Natural killer cell treated with Interleukin-12 subunit alpha and Interleukin-12 subunit beta and Interleukin-15 and Interleukin-18, amount 100 ng/mL, for 72 hours (primary cell): ENCODE measurements around the gene PLS1. TPM values are rescaled to one million over a fixed set of nuclear protein-coding genes. Genes with fewer than 3 reads are reported as not detected.
A peak's percentile ranks its signal among the peaks of the same experiment; 100 is the strongest.
"Not testable (repeated sequence)": the region's sequence is repeated elsewhere in the genome, so short reads cannot be mapped to it uniquely, and the experiment has no call there.

Experiments used
- ATAC-seq, 2 donors: fragments of 150-1000 bp; cut with Tn5 transposase in 1 of 2; sonication (Bioruptor Pico), chemical (Tn5 transposase) in 1 of 2; 2 replicates each; pipeline ENCODE4 v1.10.0; 2021
- DNase-seq: peaks from one replicate; pipeline ENCODE4 v3.0.0; 2022; ENCODE audit warnings: low spot score
- H3K27ac Mint-ChIP-seq, 2 donors: 1 replicate in 1 of 2; 2 replicates in 1 of 2; pipeline ENCODE4 v1.8.0; 2022; ENCODE audit warnings: mixed read lengths in 2 of 2, mild to moderate bottlenecking in 1 of 2, moderate library complexity in 1 of 2
- H3K27me3 Mint-ChIP-seq, 2 donors: 1 replicate in 1 of 2; 2 replicates in 1 of 2; pipeline ENCODE4 v1.8.0; 2022; ENCODE audit warnings: mixed read lengths in 2 of 2
- H3K36me3 Mint-ChIP-seq: one replicate; pipeline ENCODE4 v1.8.0; 2022; ENCODE audit warnings: mixed read lengths
- H3K4me1 Mint-ChIP-seq, 2 donors: 1 replicate in 1 of 2; 2 replicates in 1 of 2; pipeline ENCODE4 v1.8.0; 2022; ENCODE audit warnings: low read depth in 2 of 2, mixed read lengths in 2 of 2, mild to moderate bottlenecking in 1 of 2
- H3K4me3 Mint-ChIP-seq: one replicate; pipeline ENCODE4 v1.8.0; 2022; ENCODE audit warnings: mixed read lengths
- H3K9me3 Mint-ChIP-seq: 2 replicates; pipeline ENCODE4 v1.8.0; 2022; ENCODE audit warnings: mixed read lengths
- total RNA-seq, 2 donors: library from RNA; stranded (reverse); gene quantifications; one replicate each; pipeline ENCODE4 v1.2.3, GENCODE V29; 2022

The PLS1 gene, protein sequence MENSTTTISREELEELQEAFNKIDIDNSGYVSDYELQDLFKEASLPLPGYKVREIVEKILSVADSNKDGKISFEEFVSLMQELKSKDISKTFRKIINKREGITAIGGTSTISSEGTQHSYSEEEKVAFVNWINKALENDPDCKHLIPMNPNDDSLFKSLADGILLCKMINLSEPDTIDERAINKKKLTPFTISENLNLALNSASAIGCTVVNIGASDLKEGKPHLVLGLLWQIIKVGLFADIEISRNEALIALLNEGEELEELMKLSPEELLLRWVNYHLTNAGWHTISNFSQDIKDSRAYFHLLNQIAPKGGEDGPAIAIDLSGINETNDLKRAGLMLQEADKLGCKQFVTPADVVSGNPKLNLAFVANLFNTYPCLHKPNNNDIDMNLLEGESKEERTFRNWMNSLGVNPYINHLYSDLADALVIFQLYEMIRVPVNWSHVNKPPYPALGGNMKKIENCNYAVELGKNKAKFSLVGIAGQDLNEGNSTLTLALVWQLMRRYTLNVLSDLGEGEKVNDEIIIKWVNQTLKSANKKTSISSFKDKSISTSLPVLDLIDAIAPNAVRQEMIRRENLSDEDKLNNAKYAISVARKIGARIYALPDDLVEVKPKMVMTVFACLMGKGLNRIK
- 1 to 10 TPM; 4.0 to 5.5 TPM for total RNA-seq

DNA sequence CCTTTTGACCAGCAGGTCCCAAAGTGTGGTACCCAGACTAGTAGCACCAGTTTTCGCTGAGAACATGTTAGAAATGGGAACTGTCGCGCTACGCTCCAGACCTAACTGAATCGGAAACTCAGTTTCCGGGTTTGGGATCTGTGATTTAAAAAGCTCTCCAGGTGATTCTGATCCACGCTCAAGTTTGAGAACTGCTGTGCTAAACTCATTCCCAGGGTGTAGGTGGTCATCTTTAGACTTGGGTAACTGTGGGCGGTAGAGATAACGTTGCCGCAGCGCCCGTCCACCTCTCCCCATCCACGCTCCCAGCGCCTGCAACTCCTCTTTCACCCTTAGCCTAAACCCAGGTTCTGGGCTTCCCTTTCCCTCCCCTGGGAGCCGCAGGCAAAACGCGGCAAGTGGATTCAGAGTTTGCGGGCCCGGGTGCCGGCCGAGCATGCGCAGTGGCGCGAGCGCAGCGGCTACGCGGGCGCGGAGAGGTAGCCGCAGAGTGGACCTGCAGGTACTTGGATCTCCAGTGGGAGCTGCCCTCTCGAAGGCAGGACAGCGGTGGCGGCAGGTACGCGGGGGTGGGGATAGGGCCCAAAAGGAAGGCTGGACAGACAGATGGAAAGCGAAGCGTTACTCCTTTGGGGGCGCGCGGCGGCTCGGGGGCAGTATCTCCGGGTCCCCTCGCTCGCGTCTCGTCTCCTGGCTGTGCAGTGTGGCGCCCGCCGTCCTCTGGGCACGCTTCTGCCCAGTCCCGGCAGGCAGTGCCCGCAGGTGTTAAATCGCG is at the start of gene PLS1:
PLS1 (plus strand) TSS at position 443 of the 775 bp plus-strand sequence. CDS start 67,845 bp downstream, outside the sequence.
- Mint-ChIP-seq H3K27ac (peak within 1 kb of the TSS; percentile 69 to 90), H3K36me3 (no peaks in the 10 kb centered on the region), H3K9me3 (no peaks in the 10 kb centered on the region), H3K4me1 (peaks cover 10 to 20% of the 10 kb centered on the region in 2 donors), H3K27me3 (peaks cover 0 to 2% of the 10 kb centered on the region in 2 donors), H3K4me3 (peak within 1 kb of the TSS; percentile 99)
- DNase-seq (peak; percentile 89), ATAC-seq (peak; percentile 93 to 95)

DNA sequence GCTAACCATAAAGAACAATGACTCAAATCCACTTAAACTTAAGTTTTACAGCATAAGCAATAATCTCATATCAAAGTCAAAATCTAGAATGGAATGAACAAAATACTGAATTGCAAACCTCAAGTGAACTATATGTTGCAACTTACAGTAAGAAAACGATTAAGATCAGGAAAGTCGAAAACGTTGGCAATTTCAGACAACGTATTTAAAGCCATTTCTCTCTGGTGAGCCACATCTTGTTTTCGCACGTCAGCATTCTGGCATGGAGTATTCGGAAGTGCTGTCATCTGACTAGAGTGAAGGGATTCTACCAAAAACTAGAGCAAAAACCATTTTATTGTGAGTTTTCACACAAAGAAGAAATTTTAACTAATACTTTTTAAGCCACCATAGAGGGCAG is 46.2 kb upstream of the PLS1 start:
- DNase-seq = no peak
- no peak for ATAC-seq
- Mint-ChIP-seq H3K27me3 (no peaks in the 10 kb centered on the region), H3K27ac (no peak overlapping the region), H3K36me3 (peaks cover 34% of the 10 kb centered on the region), H3K9me3 (no peaks in the 10 kb centered on the region), H3K4me3 (no peak overlapping the region), H3K4me1 (peaks cover 0 to 4% of the 10 kb centered on the region in 2 donors)

DNA sequence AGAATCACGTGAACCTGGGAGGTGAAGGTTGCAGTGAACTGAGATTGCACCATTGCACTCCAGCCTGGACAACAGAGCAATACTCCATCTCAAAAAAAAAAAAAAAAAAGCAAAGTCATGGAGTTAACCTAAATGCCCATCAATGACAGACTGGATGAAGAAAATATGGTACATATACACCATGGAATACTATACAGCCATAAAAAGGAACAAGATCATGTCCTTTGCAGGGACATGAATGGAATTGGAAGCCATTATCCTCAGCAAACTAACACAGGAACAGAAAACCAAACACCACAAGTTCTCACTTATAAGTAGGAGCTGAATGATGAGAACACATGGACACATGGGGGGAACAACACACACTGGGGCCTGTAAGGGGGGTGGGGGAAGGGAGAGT is 43.6 kb upstream of the PLS1 start:
- not testable (repeated sequence) for H3K9me3 Mint-ChIP-seq, H3K4me3 Mint-ChIP-seq, ATAC-seq, H3K27ac Mint-ChIP-seq, H3K4me1 Mint-ChIP-seq, DNase-seq, H3K27me3 Mint-ChIP-seq
- peaks cover 38% of the 10 kb centered on the region for H3K36me3 Mint-ChIP-seq

DNA sequence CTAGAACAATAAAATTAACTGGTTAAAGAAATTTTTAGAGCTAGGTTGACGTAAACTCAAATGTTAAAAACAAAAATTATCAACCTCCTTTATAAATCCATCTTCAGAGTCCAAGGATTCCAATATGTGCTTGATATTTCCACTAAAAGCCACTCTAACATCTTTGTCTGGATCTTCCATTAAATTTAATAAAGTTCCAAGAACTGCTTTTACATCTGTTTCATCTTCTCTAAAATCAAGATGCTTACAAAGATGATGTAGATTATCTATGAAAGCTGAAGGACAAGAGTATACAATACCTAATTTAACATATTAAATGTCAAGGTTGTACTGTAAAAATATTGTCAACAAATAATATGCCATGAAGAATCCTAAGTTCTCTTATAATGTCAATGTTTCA is 42.5 kb upstream of the PLS1 start:
- H3K4me1 Mint-ChIP-seq = peaks cover 0 to 4% of the 10 kb centered on the region in 2 donors
- H3K36me3 Mint-ChIP-seq = peaks cover 38% of the 10 kb centered on the region
- DNase-seq = no peak
- no peaks in the 10 kb centered on the region for H3K9me3 Mint-ChIP-seq
- H3K27ac Mint-ChIP-seq = no peak overlapping the region
- H3K27me3 Mint-ChIP-seq = no peaks in the 10 kb centered on the region
- no peak overlapping the region for H3K4me3 Mint-ChIP-seq
- ATAC-seq = no peak

DNA sequence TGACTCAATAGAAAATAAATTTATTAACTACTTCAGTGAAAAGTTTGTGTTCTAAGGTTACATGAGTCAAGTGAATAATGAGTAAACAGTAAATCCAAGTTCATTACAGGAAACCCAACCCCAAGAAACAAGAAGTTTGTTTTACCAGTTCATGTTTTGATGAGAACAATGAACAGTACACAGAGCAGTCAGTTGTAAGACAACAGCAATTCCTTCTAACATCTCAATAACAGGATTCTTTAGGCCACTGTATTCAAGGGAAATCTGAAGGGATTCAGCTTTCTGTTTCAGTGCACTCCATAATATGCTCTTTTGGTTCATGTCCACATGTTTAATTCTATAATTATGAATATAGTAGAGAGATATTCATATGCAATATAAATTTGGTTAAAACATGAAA is 36.1 kb upstream of the PLS1 start:
- H3K27me3 Mint-ChIP-seq = no peaks in the 10 kb centered on the region
- H3K27ac Mint-ChIP-seq = no peak overlapping the region
- peaks cover 24% of the 10 kb centered on the region for H3K36me3 Mint-ChIP-seq
- no peak for DNase-seq
- no peak overlapping the region for H3K4me3 Mint-ChIP-seq
- H3K9me3 Mint-ChIP-seq = no peaks in the 10 kb centered on the region
- ATAC-seq = no peak
- H3K4me1 Mint-ChIP-seq = peaks cover 4 to 6% of the 10 kb centered on the region in 2 donors

DNA sequence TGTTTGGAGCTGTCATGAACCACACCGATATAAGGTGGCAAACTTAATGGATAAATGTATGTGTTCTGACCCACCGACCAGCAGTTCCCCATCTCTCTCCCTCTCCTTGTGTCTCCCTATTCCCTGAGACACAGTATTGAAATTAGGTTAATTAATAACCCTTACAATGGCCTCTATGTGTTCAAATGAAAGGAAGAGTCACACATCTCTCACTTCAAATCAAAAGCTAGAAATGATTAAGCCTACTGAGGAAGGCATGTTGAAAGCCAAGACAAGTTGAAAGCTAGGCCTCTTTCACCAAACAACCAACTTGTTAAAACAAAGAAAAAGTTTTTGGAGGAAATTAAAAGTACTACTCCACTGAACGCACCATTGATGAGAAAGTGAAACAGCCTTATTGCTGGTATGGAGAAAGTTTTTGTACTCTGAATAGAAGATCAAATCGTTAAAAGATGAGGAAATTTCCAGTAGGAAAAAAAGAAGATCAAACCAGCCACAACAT is 32.6 kb upstream of the PLS1 start:
- ATAC-seq = no peak
- H3K27ac Mint-ChIP-seq = peak overlapping the region in 1 of 2 donors; percentile 9

DNA sequence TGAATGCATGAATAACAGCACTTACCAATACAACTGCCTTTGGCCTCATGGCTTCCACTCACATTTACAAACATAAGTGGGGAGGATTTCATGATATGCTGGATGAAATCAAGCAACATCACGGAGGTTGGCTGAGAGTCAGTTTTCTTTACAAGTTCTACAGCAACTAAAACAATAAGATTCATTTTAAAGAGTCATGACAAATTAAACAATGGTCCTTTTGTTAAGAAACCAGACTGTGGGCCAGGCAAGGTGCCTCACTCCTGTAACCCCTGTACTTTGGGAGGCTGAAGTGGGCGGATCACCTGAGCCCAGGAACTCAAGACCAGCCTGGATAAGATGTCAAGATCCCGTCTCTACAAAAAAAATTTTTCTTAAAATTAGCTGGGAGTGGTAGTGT is 30.1 kb upstream of the PLS1 start:
- Mint-ChIP-seq H3K4me1 (peaks cover 6 to 12% of the 10 kb centered on the region in 2 donors), H3K4me3 (no peak overlapping the region), H3K9me3 (no peaks in the 10 kb centered on the region), H3K27me3 (no peaks in the 10 kb centered on the region), H3K27ac (no peak overlapping the region), H3K36me3 (peaks cover 25% of the 10 kb centered on the region)
- DNase-seq = no peak
- no peak for ATAC-seq

More for the DNA sequence above, 32.6 kb upstream of the PLS1 start:
- Mint-ChIP-seq H3K9me3 (no peaks in the 10 kb centered on the region), H3K4me3 (no peak overlapping the region), H3K27me3 (no peaks in the 10 kb centered on the region), H3K36me3 (peaks cover 20% of the 10 kb centered on the region), H3K4me1 (peaks cover 6 to 7% of the 10 kb centered on the region in 2 donors)
- no peak for DNase-seq

DNA sequence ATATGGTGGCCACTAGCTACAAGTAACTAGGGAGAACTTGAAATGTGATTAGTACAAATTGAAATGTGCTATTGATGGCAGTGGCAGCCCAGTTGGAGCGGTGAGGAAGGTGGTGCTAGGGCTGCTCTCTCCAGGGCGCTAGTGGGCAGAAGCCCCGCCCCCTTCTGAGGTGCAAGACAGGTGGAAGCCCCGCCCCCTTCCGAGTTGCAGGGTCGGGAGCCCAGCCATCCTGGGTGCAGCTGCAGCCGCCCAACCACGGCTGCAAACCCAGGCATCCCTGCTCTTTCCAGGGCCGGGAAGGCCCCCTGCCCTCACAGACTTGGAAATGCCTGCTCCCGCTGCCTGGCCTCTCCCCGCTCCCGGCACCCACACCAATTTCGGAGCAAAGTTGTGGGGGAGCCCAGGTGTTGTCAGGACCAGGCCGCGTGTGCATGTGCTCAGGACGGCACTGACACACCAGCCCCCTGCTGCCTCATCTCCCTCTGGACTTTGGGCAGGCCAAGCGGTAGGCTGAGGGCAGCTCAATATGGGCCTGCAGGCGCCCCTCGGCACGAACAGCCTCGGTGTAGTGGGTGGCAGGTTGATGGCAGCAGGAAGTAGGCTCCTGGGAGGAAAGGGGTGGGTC is 27.7 kb upstream of the PLS1 start:
- H3K4me1 Mint-ChIP-seq = peaks cover 4 to 10% of the 10 kb centered on the region in 2 donors
- no peaks in the 10 kb centered on the region for H3K27me3 Mint-ChIP-seq
- ATAC-seq (no peak), DNase-seq (no peak)
- peaks cover 12% of the 10 kb centered on the region for H3K36me3 Mint-ChIP-seq
- H3K9me3 Mint-ChIP-seq = no peaks in the 10 kb centered on the region
- H3K4me3 Mint-ChIP-seq = no peak overlapping the region
- H3K27ac Mint-ChIP-seq = no peak overlapping the region

DNA sequence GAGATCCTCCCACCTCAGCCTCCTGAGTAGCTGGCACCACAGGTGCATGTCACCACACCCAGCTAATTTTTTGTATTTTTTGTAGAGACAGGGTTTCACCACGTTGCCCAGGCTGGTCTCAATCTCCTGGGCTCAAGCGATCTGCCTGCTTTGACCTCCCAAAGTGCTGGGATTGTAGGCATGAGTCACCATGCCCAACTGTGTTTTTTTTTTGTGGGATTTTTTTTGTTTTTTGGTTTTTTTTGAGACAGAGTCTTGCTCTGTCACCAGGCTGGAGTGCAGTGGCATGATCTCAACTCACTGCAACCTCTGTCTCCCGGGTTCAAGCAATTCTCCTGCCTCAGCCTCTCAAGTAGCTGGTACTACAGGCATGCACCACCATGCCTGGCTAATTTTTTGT is 26.8 kb upstream of the PLS1 start:
- H3K27ac Mint-ChIP-seq = peak overlapping the region in 1 of 2 donors; percentile 52
- H3K4me3 Mint-ChIP-seq = not testable (repeated sequence)

DNA sequence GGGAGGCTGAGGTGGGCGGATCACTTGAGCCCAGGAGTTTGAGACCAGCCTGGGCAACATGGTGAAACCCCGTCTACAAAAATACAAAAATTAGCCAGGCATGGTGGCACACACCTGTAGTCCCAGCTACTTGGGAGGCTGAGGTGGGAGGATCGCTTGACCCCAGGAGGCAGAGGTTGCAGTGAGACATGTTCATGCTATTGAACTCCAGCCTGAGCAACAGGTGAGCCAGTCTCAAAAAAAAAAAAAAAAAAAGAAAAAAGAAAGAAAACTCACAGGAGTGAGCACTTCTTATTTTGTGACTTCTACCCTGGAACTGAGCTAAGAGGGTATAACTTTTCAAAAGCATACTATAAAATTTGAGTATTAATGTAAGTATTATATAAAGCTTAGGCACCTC is 22.0 kb upstream of the PLS1 start:
- not testable (repeated sequence) for H3K9me3 Mint-ChIP-seq

More for the DNA sequence above, 26.8 kb upstream of the PLS1 start:
- not testable (repeated sequence) for H3K36me3 Mint-ChIP-seq, H3K4me1 Mint-ChIP-seq, DNase-seq, ATAC-seq, H3K9me3 Mint-ChIP-seq, H3K27me3 Mint-ChIP-seq

DNA sequence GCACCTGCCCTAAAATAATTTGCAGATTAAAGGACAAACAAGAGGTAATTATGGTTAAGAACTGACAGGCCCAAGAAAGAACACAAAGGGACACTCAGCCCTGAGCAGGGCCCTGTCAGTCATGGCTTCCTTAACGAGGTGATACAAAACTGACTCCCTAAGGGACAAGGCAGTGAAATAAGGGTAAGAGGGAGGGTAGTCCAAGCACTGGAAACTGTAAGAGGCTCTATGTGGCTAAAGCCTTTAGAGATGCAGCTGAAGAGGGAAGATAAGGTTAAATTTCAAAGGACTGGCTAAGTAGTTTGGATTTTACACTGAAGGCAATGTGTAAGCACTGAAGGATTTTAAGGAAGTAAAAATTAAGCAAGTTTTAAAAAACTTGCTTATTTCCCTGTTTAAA is 21.5 kb upstream of the PLS1 start:
- ATAC-seq = no peak
- no peaks in the 10 kb centered on the region for H3K9me3 Mint-ChIP-seq
- no peak for DNase-seq
- H3K4me3 Mint-ChIP-seq = no peak overlapping the region
- no peaks in the 10 kb centered on the region for H3K27me3 Mint-ChIP-seq
- no peak overlapping the region for H3K27ac Mint-ChIP-seq
- H3K4me1 Mint-ChIP-seq = peaks cover 34 to 45% of the 10 kb centered on the region in 2 donors
- H3K36me3 Mint-ChIP-seq = peaks cover 18% of the 10 kb centered on the region

More for the DNA sequence above, 22.0 kb upstream of the PLS1 start:
- Mint-ChIP-seq H3K4me1 (peaks cover 32 to 41% of the 10 kb centered on the region in 2 donors), H3K36me3 (peaks cover 18% of the 10 kb centered on the region), H3K27ac (peak overlapping the region in 1 of 2 donors; percentile 13)
- DNase-seq, H3K4me3 Mint-ChIP-seq, ATAC-seq, H3K27me3 Mint-ChIP-seq: not testable (repeated sequence)

DNA sequence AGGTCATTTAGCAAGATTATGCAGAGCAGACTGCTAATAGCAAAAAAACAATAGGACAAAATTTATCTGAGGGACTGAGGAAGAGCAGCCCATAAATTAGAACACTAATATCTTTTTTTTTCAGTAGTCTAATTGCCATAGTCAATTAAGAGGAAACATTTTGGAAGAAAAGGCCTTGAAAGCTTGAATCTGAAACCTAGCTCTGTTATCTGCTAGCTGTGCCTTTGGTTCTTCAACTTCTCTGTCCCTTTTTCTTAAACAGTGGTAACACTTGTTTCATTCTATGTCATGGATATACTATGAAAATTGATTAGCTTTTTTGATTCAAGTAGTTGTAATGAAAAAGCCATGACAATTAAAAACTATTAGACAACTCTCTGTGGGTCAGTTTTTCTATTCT is 19.4 kb upstream of the PLS1 start:
- Mint-ChIP-seq H3K9me3 (no peaks in the 10 kb centered on the region), H3K4me3 (peak overlapping the region; percentile 94), H3K27me3 (no peaks in the 10 kb centered on the region), H3K4me1 (peaks cover 34 to 50% of the 10 kb centered on the region in 2 donors), H3K27ac (peak overlapping the region; percentile 92 to 99), H3K36me3 (peaks cover 13% of the 10 kb centered on the region)
- DNase-seq (no peak), ATAC-seq (no peak)

DNA sequence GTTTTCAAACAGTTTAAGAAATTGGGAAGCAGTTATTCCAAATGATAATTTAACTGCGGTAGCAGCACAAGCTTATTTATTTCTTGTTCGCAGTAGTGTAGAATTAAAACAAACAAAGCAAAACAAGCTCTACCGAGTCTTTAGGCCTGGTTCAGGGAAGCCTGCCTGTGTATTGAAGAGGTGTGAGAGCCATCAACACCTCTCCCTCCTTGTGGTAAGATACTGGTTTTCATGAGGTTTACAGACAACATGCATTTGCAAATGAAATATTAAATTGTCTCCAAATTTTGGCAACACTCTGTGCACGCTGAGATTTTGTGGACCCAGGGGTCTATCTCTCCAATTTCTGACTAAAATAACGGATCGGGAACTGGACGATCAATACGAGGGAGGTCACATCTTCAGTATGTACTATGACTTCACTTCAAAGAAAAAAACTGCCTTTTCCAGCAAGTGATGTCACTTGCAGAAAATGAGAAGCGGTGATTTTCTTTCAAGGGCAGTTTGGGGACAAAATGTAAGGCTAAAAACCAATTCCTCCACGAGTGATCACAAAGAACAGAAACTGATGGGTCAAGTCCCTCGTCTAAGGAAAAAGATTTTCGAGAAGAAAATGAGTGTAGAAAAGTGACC is 18.4 kb upstream of the PLS1 start:
- Mint-ChIP-seq H3K4me1 (peaks cover 34 to 50% of the 10 kb centered on the region in 2 donors), H3K27me3 (peaks cover 4% of the 10 kb centered on the region in 2 donors), H3K4me3 (peak overlapping the region; percentile 94), H3K9me3 (no peaks in the 10 kb centered on the region), H3K36me3 (peaks cover 13% of the 10 kb centered on the region), H3K27ac (peak overlapping the region; percentile 92 to 99)
- ATAC-seq (no peak), DNase-seq (no peak)
